MM.1S (cell line): ENCODE data around the gene CCNB1.

Experiments used
- EZH2 ChIP-seq: fragments of 300-600 bp; sonication (generic); optimal IDR thresholded peaks from 2 replicates; pipeline ENCODE3; 2017; ENCODE audit warnings: low read depth, mild to moderate bottlenecking, antibody characterized with exemption, low read length, mixed read lengths
- TF ChIP-seq, protein P1 (sequence below): fragments of 300-600 bp; sonication (generic); IDR thresholded peaks from 2 replicates; pipeline ENCODE4 v1.5.1; 2016; ENCODE audit warnings: antibody characterized with exemption, low read length, mixed read lengths

DNA sequence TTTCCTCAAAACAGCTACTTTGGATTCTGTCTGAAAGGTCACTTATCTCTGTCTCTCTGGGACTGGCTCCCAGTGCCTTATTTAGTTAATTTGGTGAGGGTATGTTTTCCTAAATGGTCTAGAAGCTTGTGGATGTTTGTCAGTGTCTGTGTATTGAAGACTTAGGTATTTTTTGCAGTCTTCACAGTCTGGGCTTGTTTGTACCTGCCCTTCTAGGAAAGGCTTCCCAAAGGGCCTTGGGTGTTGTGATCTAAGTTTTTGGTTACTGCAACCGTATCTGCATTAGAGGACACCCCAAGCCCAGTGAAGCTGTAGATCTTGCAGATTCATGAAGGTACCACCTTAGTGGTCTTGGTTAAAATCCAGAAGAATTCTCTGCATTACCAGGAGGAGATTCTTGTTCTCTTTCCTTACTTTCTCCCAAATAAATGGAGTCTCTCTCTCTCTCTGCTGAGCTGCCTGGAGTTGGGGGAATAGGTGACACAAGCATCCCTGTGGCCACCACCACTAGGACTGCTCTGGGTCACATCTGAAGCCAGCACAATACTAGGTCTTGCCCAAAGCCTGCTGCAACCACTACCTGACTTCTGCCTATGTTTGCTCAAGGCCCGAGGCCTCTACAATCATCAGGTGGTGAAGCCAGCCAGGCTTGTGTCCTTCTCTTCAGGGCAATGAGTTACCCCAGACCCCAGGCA, 17.8 kb upstream of the CCNB1 start:
- TF ChIP-seq, protein P1, sequence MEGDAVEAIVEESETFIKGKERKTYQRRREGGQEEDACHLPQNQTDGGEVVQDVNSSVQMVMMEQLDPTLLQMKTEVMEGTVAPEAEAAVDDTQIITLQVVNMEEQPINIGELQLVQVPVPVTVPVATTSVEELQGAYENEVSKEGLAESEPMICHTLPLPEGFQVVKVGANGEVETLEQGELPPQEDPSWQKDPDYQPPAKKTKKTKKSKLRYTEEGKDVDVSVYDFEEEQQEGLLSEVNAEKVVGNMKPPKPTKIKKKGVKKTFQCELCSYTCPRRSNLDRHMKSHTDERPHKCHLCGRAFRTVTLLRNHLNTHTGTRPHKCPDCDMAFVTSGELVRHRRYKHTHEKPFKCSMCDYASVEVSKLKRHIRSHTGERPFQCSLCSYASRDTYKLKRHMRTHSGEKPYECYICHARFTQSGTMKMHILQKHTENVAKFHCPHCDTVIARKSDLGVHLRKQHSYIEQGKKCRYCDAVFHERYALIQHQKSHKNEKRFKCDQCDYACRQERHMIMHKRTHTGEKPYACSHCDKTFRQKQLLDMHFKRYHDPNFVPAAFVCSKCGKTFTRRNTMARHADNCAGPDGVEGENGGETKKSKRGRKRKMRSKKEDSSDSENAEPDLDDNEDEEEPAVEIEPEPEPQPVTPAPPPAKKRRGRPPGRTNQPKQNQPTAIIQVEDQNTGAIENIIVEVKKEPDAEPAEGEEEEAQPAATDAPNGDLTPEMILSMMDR: no peak
- TF ChIP-seq EZH2: no peak
